WERI-Rb-1 (cell line): ENCODE results near the gene ITPR3.
"Not testable (repeated sequence)": the region's sequence is repeated elsewhere in the genome, so short reads cannot be mapped to it uniquely, and the experiment has no call there.

Experiments used
- DNase-seq: peaks from one replicate; pipeline ENCODE4 v3.0.0-alpha.2; 2020
- H3K27ac ChIP-seq: fragments of 250-450 bp; sonication (Bioruptor Pico); 2 replicates; pipeline ENCODE4 v1.5.1; 2020; ENCODE audit warnings: mild to moderate bottlenecking, moderate library complexity
- H3K27me3 ChIP-seq: fragments of 250-450 bp; sonication (Bioruptor Pico); 2 replicates; pipeline ENCODE4 v1.5.1; 2021; ENCODE audit warnings: mild to moderate bottlenecking, low read depth, moderate library complexity; ENCODE audit not compliant: insufficient read depth, severe bottlenecking
- H3K36me3 ChIP-seq: fragments of 250-450 bp; sonication (Bioruptor Pico); 2 replicates; pipeline ENCODE4 v1.5.1; 2020; ENCODE audit warnings: mild to moderate bottlenecking, moderate library complexity
- H3K4me3 ChIP-seq: 2 replicates; pipeline ENCODE4 v1.5.1; 2011; ENCODE audit warnings: low read depth, mild to moderate bottlenecking, control low read depth, low read length
- H3K9me3 ChIP-seq: fragments of 250-450 bp; sonication (Bioruptor Pico); 2 replicates; pipeline ENCODE4 v1.5.1; 2021; ENCODE audit warnings: mild to moderate bottlenecking, moderate library complexity; ENCODE audit not compliant: severe bottlenecking
- CTCF ChIP-seq: IDR thresholded peaks from 2 replicates; pipeline ENCODE4 v1.5.1; 2011; ENCODE audit warnings: low read depth, mild to moderate bottlenecking, control low read depth, inconsistent platforms, low read length

Gene ITPR3

GRCh38 chr6:33592280-33592594, 28.9 kb upstream of the ITPR3 start:
- TF ChIP-seq CTCF = no peak
- Histone ChIP-seq H3K27ac (no peak overlapping the region), H3K36me3 (no peaks in the 10 kb centered on the region), H3K27me3 (no peaks in the 10 kb centered on the region), H3K9me3 (no peaks in the 10 kb centered on the region), H3K4me3 (no peak overlapping the region)
- DNase-seq = no peak

GRCh38 chr6:33592595-33593413, 28.3 kb upstream of the ITPR3 start:
- no peak overlapping the region for H3K4me3 ChIP-seq
- no peak for TF ChIP-seq CTCF
- no peak for DNase-seq
- H3K9me3 ChIP-seq = no peaks in the 10 kb centered on the region
- no peaks in the 10 kb centered on the region for H3K27me3 ChIP-seq
- no peaks in the 10 kb centered on the region for H3K36me3 ChIP-seq
- H3K27ac ChIP-seq = no peak overlapping the region

GRCh38 chr6:33593414-33593727, 27.8 kb upstream of the ITPR3 start:
- no peak for TF ChIP-seq CTCF
- Histone ChIP-seq H3K9me3 (no peaks in the 10 kb centered on the region), H3K4me3 (no peak overlapping the region), H3K36me3 (no peaks in the 10 kb centered on the region), H3K27me3 (no peaks in the 10 kb centered on the region), H3K27ac (no peak overlapping the region)
- DNase-seq = no peak

- TF ChIP-seq CTCF = no peak
- no peaks in the 10 kb centered on the region for H3K36me3 ChIP-seq
- H3K27me3 ChIP-seq = no peaks in the 10 kb centered on the region
- no peaks in the 10 kb centered on the region for H3K9me3 ChIP-seq
- peak; percentile 94 for DNase-seq
- no peak overlapping the region for H3K4me3 ChIP-seq
- peak overlapping the region; percentile 59 for H3K27ac ChIP-seq
Measured at GRCh38 chr6:33595001-33595846, 25.9 kb upstream of the ITPR3 start.

- not testable (repeated sequence) for H3K27ac ChIP-seq, H3K27me3 ChIP-seq, H3K36me3 ChIP-seq, DNase-seq, H3K9me3 ChIP-seq, H3K4me3 ChIP-seq
Measured at GRCh38 chr6:33596894-33597293, 24.2 kb upstream of the ITPR3 start.

GRCh38 chr6:33597551-33598322, 23.4 kb upstream of the ITPR3 start:
- no peak overlapping the region for H3K4me3 ChIP-seq
- H3K27me3 ChIP-seq = no peaks in the 10 kb centered on the region
- H3K36me3 ChIP-seq = no peaks in the 10 kb centered on the region
- H3K9me3 ChIP-seq = no peaks in the 10 kb centered on the region
- DNase-seq = no peak
- H3K27ac ChIP-seq = no peak overlapping the region
- no peak for TF ChIP-seq CTCF
